Measurements from ENCODE around the gene ZDHHC1.

ZDHHC1 gene

DNA sequence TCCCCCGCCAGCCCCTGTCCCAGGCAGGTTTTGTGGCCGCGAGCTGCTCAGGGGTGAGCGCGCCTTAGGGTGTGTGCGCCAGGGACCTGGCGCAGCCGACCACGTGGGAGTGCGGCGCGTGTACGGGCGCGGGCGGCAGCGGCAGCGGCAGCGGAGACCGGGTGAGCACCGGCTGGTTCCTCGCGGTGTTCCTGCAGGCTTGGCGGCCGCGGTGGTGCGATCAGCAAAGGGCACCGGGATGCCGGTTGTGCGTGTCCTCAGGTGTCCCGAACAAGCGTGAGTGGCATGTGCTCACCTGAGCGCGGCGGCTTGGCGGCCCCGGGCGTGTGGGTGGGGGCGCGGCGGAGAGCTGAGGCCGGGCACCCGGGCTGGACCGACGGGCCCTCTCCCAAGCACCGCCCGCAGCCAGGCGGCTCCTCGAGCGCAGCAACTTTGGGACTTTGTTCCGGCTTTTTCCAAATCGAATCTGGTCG is 14.3 kb upstream of the ZDHHC1 start:
- Histone ChIP-seq H3F3A (ENCODE audit: low read depth) (no peaks in the 10 kb centered on the region), H2AFZ (ENCODE audit: low read length) (no peak overlapping the region), H3K9me2 (replicated peaks; ENCODE audit: low read depth, low read length) (no peaks in the 10 kb centered on the region), H3K79me2 (ENCODE audit: insufficient read depth, low read length) (no peaks in the 10 kb centered on the region), H3K9me3 (ENCODE audit: insufficient read depth, low read depth, low read length) (no peaks in the 10 kb centered on the region), H4K20me1 (ENCODE audit: insufficient read depth, low read length, poor library complexity, severe bottlenecking) (no peaks in the 10 kb centered on the region), H3K27me3 (ENCODE audit: insufficient read depth, low read length, poor library complexity, severe bottlenecking) (no peaks in the 10 kb centered on the region), H3K9ac (ENCODE audit: low read depth, low read length, poor library complexity, severe bottlenecking) (no peak overlapping the region), H3K4me3 (ENCODE audit: low read length, poor library complexity, severe bottlenecking) (no peak overlapping the region), H3K4me2 (ENCODE audit: low read depth, low read length, poor library complexity, severe bottlenecking) (no peak overlapping the region), H3K4me1 (ENCODE audit: insufficient read depth, low read length, poor library complexity, severe bottlenecking) (no peaks in the 10 kb centered on the region), H3K36me3 (ENCODE audit: insufficient read depth, low read length) (no peaks in the 10 kb centered on the region)
- TF ChIP-seq, protein P1, sequence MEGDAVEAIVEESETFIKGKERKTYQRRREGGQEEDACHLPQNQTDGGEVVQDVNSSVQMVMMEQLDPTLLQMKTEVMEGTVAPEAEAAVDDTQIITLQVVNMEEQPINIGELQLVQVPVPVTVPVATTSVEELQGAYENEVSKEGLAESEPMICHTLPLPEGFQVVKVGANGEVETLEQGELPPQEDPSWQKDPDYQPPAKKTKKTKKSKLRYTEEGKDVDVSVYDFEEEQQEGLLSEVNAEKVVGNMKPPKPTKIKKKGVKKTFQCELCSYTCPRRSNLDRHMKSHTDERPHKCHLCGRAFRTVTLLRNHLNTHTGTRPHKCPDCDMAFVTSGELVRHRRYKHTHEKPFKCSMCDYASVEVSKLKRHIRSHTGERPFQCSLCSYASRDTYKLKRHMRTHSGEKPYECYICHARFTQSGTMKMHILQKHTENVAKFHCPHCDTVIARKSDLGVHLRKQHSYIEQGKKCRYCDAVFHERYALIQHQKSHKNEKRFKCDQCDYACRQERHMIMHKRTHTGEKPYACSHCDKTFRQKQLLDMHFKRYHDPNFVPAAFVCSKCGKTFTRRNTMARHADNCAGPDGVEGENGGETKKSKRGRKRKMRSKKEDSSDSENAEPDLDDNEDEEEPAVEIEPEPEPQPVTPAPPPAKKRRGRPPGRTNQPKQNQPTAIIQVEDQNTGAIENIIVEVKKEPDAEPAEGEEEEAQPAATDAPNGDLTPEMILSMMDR (conservative IDR thresholded peaks at IDR 0.05; ENCODE audit: low read length): no peak
- no peak for TF ChIP-seq EZH2phosphoT487 (IDR thresholded peaks at IDR 0.05; ENCODE audit: borderline replicate concordance)

- Histone ChIP-seq H3K4me1 (ENCODE audit: insufficient read depth, low read length, poor library complexity, severe bottlenecking) (no peaks in the 10 kb centered on the region), H2AFZ (ENCODE audit: low read length) (no peak overlapping the region), H3K9me3 (ENCODE audit: insufficient read depth, low read depth, low read length) (no peaks in the 10 kb centered on the region), H3K4me2 (ENCODE audit: low read depth, low read length, poor library complexity, severe bottlenecking) (no peak overlapping the region), H3K9ac (ENCODE audit: low read depth, low read length, poor library complexity, severe bottlenecking) (no peak overlapping the region), H3K27me3 (ENCODE audit: insufficient read depth, low read length, poor library complexity, severe bottlenecking) (no peaks in the 10 kb centered on the region), H3F3A (ENCODE audit: low read depth) (no peaks in the 10 kb centered on the region), H3K36me3 (ENCODE audit: insufficient read depth, low read length) (no peaks in the 10 kb centered on the region), H3K79me2 (ENCODE audit: insufficient read depth, low read length) (no peaks in the 10 kb centered on the region), H3K4me3 (ENCODE audit: low read length, poor library complexity, severe bottlenecking) (no peak overlapping the region), H4K20me1 (ENCODE audit: insufficient read depth, low read length, poor library complexity, severe bottlenecking) (no peaks in the 10 kb centered on the region), H3K9me2 (replicated peaks; ENCODE audit: low read depth, low read length) (no peaks in the 10 kb centered on the region)
- TF ChIP-seq, protein P1 (conservative IDR thresholded peaks at IDR 0.05; ENCODE audit: low read length): no peak
- no peak for TF ChIP-seq EZH2phosphoT487 (IDR thresholded peaks at IDR 0.05; ENCODE audit: borderline replicate concordance)
These were observed 13.7 kb upstream of the ZDHHC1 start for GRCh38 chr16:67429799-67430503.

DNA sequence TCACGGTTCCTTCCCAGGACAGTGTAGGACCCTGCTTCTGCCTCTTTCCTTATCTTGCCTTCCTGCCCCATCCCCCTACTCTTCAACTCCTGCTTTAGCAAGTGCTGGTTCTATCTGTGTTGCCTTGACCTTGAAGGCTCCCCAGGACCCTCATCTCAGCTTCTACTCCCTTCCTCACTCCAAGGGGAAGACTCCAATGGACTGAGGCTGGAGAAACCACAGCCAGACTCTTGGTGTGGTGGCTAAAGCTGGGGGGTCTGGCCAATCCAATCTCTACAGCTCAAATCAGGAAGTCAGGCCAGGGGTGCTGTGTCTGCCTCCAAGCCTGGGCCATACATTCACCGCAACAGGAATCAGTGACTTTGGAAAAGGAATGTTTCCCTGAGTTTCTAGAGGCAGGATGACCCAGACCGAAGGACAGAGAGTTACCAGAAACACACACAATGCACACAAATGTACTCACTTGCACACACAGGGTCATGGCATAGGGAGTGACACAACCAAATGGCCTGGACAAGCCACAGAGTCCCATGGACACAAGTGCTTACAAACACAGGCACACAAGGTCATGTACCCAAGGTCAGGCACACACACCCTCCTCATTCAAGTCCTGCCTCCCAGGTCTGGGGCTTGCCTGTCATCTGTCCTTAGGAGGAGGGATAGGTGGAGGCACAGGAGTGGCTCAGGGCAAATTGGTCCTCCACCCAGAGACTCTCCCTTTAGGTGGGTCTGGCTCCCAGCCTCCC is 12.9 kb upstream of the ZDHHC1 start:
- Histone ChIP-seq H3K9me2 (replicated peaks; ENCODE audit: low read depth, low read length) (no peaks in the 10 kb centered on the region), H3F3A (ENCODE audit: low read depth) (no peaks in the 10 kb centered on the region), H2AFZ (ENCODE audit: low read length) (no peak overlapping the region), H3K9me3 (ENCODE audit: insufficient read depth, low read depth, low read length) (no peaks in the 10 kb centered on the region), H3K4me1 (ENCODE audit: insufficient read depth, low read length, poor library complexity, severe bottlenecking) (no peaks in the 10 kb centered on the region), H3K27me3 (ENCODE audit: insufficient read depth, low read length, poor library complexity, severe bottlenecking) (no peaks in the 10 kb centered on the region), H3K4me2 (ENCODE audit: low read depth, low read length, poor library complexity, severe bottlenecking) (no peak overlapping the region), H3K79me2 (ENCODE audit: insufficient read depth, low read length) (no peaks in the 10 kb centered on the region), H3K4me3 (ENCODE audit: low read length, poor library complexity, severe bottlenecking) (no peak overlapping the region), H3K9ac (ENCODE audit: low read depth, low read length, poor library complexity, severe bottlenecking) (no peak overlapping the region), H4K20me1 (ENCODE audit: insufficient read depth, low read length, poor library complexity, severe bottlenecking) (no peaks in the 10 kb centered on the region), H3K36me3 (ENCODE audit: insufficient read depth, low read length) (no peaks in the 10 kb centered on the region)
- TF ChIP-seq, protein P1 (conservative IDR thresholded peaks at IDR 0.05; ENCODE audit: low read length): no peak
- TF ChIP-seq EZH2phosphoT487 (IDR thresholded peaks at IDR 0.05; ENCODE audit: borderline replicate concordance): no peak

All from Loucy (cell line).